Astrocyte (in vitro differentiated cells and primary cell): ENCODE measurements around the gene SVOPL.

Experiments used
- EZH2 ChIP-seq: IDR thresholded peaks from 2 replicates; pipeline ENCODE4 v1.6.1; 2012; ENCODE audit warnings: mild to moderate bottlenecking, low read length, inconsistent platforms; ENCODE audit not compliant: insufficient read depth
- TF ChIP-seq, protein P1 (sequence below): IDR thresholded peaks from 2 replicates; pipeline ENCODE4 v1.5.1; 2011; ENCODE audit warnings: low read depth, mild to moderate bottlenecking, inconsistent platforms, low read length, moderate library complexity; ENCODE audit not compliant: insufficient read depth

GRCh38 chr7:138616085-138616484, 85.1 kb downstream of the SVOPL start:
- TF ChIP-seq, protein P1, sequence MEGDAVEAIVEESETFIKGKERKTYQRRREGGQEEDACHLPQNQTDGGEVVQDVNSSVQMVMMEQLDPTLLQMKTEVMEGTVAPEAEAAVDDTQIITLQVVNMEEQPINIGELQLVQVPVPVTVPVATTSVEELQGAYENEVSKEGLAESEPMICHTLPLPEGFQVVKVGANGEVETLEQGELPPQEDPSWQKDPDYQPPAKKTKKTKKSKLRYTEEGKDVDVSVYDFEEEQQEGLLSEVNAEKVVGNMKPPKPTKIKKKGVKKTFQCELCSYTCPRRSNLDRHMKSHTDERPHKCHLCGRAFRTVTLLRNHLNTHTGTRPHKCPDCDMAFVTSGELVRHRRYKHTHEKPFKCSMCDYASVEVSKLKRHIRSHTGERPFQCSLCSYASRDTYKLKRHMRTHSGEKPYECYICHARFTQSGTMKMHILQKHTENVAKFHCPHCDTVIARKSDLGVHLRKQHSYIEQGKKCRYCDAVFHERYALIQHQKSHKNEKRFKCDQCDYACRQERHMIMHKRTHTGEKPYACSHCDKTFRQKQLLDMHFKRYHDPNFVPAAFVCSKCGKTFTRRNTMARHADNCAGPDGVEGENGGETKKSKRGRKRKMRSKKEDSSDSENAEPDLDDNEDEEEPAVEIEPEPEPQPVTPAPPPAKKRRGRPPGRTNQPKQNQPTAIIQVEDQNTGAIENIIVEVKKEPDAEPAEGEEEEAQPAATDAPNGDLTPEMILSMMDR = no peak
- TF ChIP-seq EZH2 = no peak
